ENCODE measurements around the gene TRIM62. TPM values are rescaled to one million over a fixed set of nuclear protein-coding genes. Genes with fewer than 3 reads are reported as not detected.

The TRIM62 gene
- total RNA-seq, 4 donors from 2014 or later = 25.8 to 32.0 (median 29.9) TPM

DNA sequence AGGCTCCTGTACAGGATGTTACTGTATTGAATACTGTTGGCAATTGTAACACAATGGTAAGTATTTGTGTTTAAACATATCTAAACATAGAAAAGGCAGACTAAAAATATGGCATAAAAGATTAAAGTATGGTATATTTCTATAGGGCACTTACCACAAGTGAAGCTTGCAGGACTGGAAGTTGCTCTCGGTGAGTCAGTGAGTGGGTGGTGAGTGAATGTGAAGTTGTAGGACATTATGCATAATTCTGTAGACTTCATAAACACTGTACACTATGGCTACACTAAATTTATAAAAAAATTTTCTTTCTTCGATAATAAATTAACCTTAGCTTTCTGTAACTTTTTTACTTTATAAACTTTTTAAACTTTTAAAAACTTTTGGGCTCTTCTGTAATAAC lies 13.7 kb upstream of the TRIM62 start:
- 70 to 76% methylated on average over 2 of the region's 2 CpGs for WGBS, 2 donors
- no peak for DNase-seq (ENCODE audit: low spot score in 2 of 2)
- TF ChIP-seq POLR2A (IDR thresholded peaks at IDR 0.05) = no peak
- TF ChIP-seq, protein P1, sequence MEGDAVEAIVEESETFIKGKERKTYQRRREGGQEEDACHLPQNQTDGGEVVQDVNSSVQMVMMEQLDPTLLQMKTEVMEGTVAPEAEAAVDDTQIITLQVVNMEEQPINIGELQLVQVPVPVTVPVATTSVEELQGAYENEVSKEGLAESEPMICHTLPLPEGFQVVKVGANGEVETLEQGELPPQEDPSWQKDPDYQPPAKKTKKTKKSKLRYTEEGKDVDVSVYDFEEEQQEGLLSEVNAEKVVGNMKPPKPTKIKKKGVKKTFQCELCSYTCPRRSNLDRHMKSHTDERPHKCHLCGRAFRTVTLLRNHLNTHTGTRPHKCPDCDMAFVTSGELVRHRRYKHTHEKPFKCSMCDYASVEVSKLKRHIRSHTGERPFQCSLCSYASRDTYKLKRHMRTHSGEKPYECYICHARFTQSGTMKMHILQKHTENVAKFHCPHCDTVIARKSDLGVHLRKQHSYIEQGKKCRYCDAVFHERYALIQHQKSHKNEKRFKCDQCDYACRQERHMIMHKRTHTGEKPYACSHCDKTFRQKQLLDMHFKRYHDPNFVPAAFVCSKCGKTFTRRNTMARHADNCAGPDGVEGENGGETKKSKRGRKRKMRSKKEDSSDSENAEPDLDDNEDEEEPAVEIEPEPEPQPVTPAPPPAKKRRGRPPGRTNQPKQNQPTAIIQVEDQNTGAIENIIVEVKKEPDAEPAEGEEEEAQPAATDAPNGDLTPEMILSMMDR (IDR thresholded peaks at IDR 0.05) = no peak
- H3K4me3 ChIP-seq (ENCODE audit: low read depth, poor library complexity, severe bottlenecking) = no peak overlapping the region
- intact Hi-C loops (cut with DNase I; ENCODE audit: low total_unique reads) = no loop called here

DNA sequence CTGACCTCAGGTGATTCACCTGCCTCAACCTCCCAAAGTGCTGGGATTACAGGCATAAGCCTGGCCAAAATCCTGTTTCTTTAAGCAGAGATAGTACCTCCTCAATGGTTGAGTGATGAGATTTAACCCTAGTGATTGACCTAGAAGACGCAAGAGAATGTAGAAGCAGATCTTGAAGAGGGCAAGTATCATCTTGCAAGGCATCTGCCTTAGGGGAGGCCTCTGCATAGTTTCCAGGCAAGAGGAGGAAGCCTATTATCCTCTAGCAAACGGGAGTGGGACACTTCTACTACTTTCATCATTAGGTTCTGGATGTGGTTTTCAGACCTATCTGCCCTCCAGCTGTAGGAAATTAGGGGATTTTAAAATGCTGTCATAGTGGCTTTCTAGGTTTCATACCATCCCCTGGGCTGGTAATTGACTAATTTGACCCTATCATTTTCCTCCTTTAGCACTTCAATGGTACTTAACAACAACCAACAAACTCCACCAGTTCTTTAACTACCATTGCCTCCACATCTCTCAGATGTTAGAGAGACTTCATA lies 10.0 kb upstream of the TRIM62 start:
- H3K4me3 ChIP-seq (ENCODE audit: low read depth, poor library complexity, severe bottlenecking) = no peak overlapping the region
- WGBS, 2 donors = 48 to 59% methylated on average over 2 of the region's 2 CpGs
- TF ChIP-seq POLR2A (IDR thresholded peaks at IDR 0.05) = no peak
- TF ChIP-seq, protein P1 (IDR thresholded peaks at IDR 0.05) = no peak
- no peak for DNase-seq (ENCODE audit: low spot score in 2 of 2)
- intact Hi-C loops (cut with DNase I; ENCODE audit: low total_unique reads) = no loop called here

DNA sequence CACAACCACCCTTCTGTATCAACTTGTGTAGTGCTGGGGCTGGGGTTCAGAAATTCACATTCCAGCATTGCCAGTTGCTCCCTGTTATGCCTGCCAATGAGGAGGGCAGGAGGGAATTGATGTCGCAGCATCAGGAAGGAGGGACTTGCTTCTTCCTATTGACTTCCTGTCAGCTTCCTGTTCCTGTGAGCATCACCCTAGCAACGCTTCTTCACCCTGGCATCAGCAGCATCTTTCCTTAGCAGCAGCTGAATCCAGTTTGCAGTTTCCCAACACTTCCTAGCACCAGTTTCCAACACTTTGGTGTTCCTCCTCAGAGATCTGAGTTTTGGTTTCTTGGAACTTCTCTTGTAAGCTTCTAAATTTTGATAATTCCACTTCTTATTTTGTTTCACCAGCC lies 8.9 kb upstream of the TRIM62 start:
- no peak for TF ChIP-seq POLR2A (IDR thresholded peaks at IDR 0.05)
- TF ChIP-seq, protein P1 (IDR thresholded peaks at IDR 0.05) = no peak
- DNase-seq (ENCODE audit: low spot score in 2 of 2) = no peak
- intact Hi-C loops (cut with DNase I; ENCODE audit: low total_unique reads) = no loop called here
- WGBS, 2 donors = 73 to 87% methylated on average over 2 of the region's 2 CpGs
- no peak overlapping the region for H3K4me3 ChIP-seq (ENCODE audit: low read depth, poor library complexity, severe bottlenecking)

DNA sequence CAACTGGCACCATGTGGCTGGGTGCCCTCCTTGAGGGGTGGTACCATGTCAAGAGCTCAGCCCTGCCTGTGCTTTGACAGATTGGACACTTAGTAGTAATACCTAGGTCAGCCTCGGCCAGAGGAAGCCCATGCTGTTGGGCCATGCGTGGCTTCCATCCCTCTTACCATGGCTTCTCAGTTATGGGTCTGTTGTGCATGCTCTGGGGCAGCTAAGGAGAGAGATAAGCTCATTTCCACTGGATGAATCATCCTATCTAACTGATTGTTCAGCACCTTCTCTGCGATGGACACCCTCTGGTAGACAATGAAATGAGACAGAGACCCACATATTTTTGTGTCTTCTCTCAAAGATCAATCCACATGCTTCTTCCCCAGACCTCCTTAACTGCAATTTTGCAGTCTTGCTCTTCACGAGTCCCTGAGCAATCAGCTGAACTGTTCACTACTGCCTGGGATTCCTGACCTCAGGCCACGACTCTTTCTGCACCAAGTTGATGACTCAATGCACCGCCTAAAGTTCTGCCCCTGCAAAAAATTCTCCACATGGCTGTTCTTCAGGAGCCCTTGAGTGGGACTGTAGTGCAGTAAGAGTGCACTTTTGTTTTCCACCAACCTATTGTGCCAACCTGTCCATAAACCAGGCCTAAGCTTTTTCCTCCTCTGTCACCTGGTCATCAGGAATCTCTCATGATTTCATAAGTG lies 6.9 kb upstream of the TRIM62 start:
- intact Hi-C loops (cut with DNase I; ENCODE audit: low total_unique reads) = no loop called here
- no peak overlapping the region for H3K4me3 ChIP-seq (ENCODE audit: low read depth, poor library complexity, severe bottlenecking)
- TF ChIP-seq POLR2A (IDR thresholded peaks at IDR 0.05) = no peak
- TF ChIP-seq, protein P1 (IDR thresholded peaks at IDR 0.05) = no peak
- no peak for DNase-seq (ENCODE audit: low spot score in 2 of 2)
- WGBS, 2 donors = 68 to 71% methylated on average over 6 of the region's 6 CpGs

DNA sequence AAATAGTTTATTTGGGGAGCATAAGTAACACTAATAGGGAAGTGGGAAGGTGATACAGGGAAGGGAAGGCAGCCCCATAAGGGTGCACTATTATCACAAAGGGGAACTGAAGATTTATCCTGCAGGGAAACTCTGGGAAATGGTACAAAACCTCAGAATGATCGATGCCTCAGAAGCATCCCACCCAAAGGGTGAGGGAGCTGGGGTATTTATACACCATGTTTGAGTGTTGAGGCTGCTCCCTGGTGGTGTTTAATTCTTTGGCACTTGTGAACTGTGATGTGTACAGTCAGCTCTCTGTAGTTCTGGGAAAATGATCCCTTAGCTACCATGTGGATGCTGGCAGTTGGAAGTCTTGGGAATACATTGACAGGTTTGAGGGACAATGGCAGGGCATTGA lies 5.1 kb upstream of the TRIM62 start:
- intact Hi-C loops (cut with DNase I; ENCODE audit: low total_unique reads) = no loop called here
- no peak for TF ChIP-seq POLR2A (IDR thresholded peaks at IDR 0.05)
- TF ChIP-seq, protein P1 (IDR thresholded peaks at IDR 0.05) = no peak
- no peak overlapping the region for H3K4me3 ChIP-seq (ENCODE audit: low read depth, poor library complexity, severe bottlenecking)
- no peak for DNase-seq (ENCODE audit: low spot score in 2 of 2)
- 85 to 100% methylated on average over 1 of the region's 1 CpG for whole genome bisulfite sequencing, 2 donors

DNA sequence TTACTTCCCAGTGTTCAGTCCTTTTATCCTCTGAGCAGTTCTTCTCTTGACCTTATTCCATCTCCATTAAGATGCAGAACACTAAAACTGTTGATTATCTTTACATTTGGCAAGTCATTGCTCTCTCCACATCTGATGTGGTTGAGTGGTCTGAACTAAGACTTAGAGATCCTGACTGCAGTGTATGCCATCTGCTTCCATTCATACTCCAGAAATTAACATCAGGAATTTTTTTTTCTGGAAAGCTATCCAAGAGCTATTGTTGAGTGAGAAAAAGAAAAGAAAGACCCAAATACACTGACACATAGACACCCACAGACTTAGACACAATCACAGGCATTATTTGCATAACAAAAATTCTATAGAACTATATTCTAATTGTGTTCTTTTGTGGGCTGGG lies 3.7 kb upstream of the TRIM62 start:
- H3K4me3 ChIP-seq (ENCODE audit: low read depth, poor library complexity, severe bottlenecking) = no peak overlapping the region
- DNase-seq (ENCODE audit: low spot score in 2 of 2) = no peak
- intact Hi-C loops (cut with DNase I; ENCODE audit: low total_unique reads) = no loop called here
- TF ChIP-seq, protein P1 (IDR thresholded peaks at IDR 0.05) = no peak
- no peak for TF ChIP-seq POLR2A (IDR thresholded peaks at IDR 0.05)
